HuH-7 (cell line): Measurements from ENCODE around the gene EDA.

ENCODE experiments used
- DNase-seq: peaks from one replicate; pipeline ENCODE4 v3.0.0; 2011; ENCODE audit warnings: low spot score

EDA gene

GRCh38 chrX:69615779-69616456, at the start of gene EDA:
Gene EDA, plus strand, starts transcription at chrX:69616113.
- no peak for DNase-seq

GRCh38 chrX:69568828-69569227, 47.1 kb upstream of the EDA start:
- no peak for DNase-seq

GRCh38 chrX:69597399-69597798, 18.5 kb upstream of the EDA start:
- no peak for DNase-seq

GRCh38 chrX:69600182-69600581, 15.7 kb upstream of the EDA start:
- no peak for DNase-seq

GRCh38 chrX:69603566-69604194, 12.2 kb upstream of the EDA start:
- no peak for DNase-seq

GRCh38 chrX:69605521-69605920, 10.4 kb upstream of the EDA start:
- no peak for DNase-seq

GRCh38 chrX:69607616-69608015, 8.3 kb upstream of the EDA start:
- no peak for DNase-seq

GRCh38 chrX:69613946-69614345, 2.0 kb upstream of the EDA start:
- DNase-seq: no peak

- DNase-seq: no peak
Measured at GRCh38 chrX:69614886-69615285, 1.0 kb upstream of the EDA start.

GRCh38 chrX:69615342-69615741, 571 bp upstream of the EDA start:
- no peak for DNase-seq

- no peak for DNase-seq
Measured at GRCh38 chrX:69616457-69617203, 717 bp downstream of the EDA start.

GRCh38 chrX:69618803-69619202, 2.9 kb downstream of the EDA start:
- DNase-seq: no peak

- DNase-seq: no peak
Measured at GRCh38 chrX:69626129-69626528, 10.2 kb downstream of the EDA start.

GRCh38 chrX:69627744-69628143, 11.8 kb downstream of the EDA start:
- DNase-seq: no peak

- DNase-seq: no peak
Measured at GRCh38 chrX:69630147-69630546, 14.2 kb downstream of the EDA start.

- DNase-seq: no peak
Measured at GRCh38 chrX:69664693-69665092, 48.8 kb downstream of the EDA start.

- DNase-seq: no peak
Measured at GRCh38 chrX:69670001-69670555, 54.2 kb downstream of the EDA start.

GRCh38 chrX:69674891-69675290, 59.0 kb downstream of the EDA start:
- DNase-seq: no peak

- no peak for DNase-seq
Measured at GRCh38 chrX:69705818-69706217, 89.9 kb downstream of the EDA start.

- DNase-seq: no peak
Measured at GRCh38 chrX:69718102-69718501, 102.2 kb downstream of the EDA start.

- no peak for DNase-seq
Measured at GRCh38 chrX:69724307-69724706, 108.4 kb downstream of the EDA start.

GRCh38 chrX:69740317-69740716, 124.4 kb downstream of the EDA start:
- no peak for DNase-seq

- no peak for DNase-seq
Measured at GRCh38 chrX:69741721-69742120, 125.8 kb downstream of the EDA start.
